Activated naive CD4-positive, alpha-beta T cell (primary cell): ENCODE measurements around the gene SLC12A1.
"Not testable (repeated sequence)": the region's sequence is repeated elsewhere in the genome, so short reads cannot be mapped to it uniquely, and the experiment has no call there.

Source experiments
- DNase-seq, 4 experiments: peaks; one replicate each; lab custom pipeline; 2025; lab: John Stamatoyannopoulos, UW

The SLC12A1 gene

GRCh38 chr15:48309740-48310139 lies 103.6 kb downstream of the SLC12A1 start:
- no peak for DNase-seq

- DNase-seq: no peak
Measured at GRCh38 chr15:48313216-48313615, 107.1 kb downstream of the SLC12A1 start.

- no peak for DNase-seq
Measured at GRCh38 chr15:48315041-48315440, 108.9 kb downstream of the SLC12A1 start.

GRCh38 chr15:48317221-48317620 lies 111.1 kb downstream of the SLC12A1 start:
- no peak for DNase-seq

- no peak for DNase-seq
Measured at GRCh38 chr15:48318131-48318530, 112.0 kb downstream of the SLC12A1 start.

GRCh38 chr15:48323294-48323693 lies 117.2 kb downstream of the SLC12A1 start:
- no peak for DNase-seq

- DNase-seq: no peak
Measured at GRCh38 chr15:48324949-48325348, 118.8 kb downstream of the SLC12A1 start.

- DNase-seq: no peak
Measured at GRCh38 chr15:48325400-48325799, 119.3 kb downstream of the SLC12A1 start.

- not testable (repeated sequence) for DNase-seq
Measured at GRCh38 chr15:48326180-48326579, 120.1 kb downstream of the SLC12A1 start.

GRCh38 chr15:48330105-48330785 lies 124.1 kb downstream of the SLC12A1 start:
- DNase-seq: no peak

GRCh38 chr15:48330855-48331795 lies 125.0 kb downstream of the SLC12A1 start, which contains the start of gene DUT:
DUT (plus strand) TSS chr15:48331429; CDS start chr15:48331516, 87 bp downstream.
- DNase-seq: peak; percentile 48 to 72 (median 61)

GRCh38 chr15:48331796-48332641 lies 125.9 kb downstream of the SLC12A1 start:
- peak; percentile 56 to 61 (median 58) for DNase-seq

- no peak for DNase-seq
Measured at GRCh38 chr15:48332642-48333034, 126.5 kb downstream of the SLC12A1 start.

- DNase-seq: no peak
Measured at GRCh38 chr15:48333540-48333939, 127.4 kb downstream of the SLC12A1 start.

- no peak for DNase-seq
Measured at GRCh38 chr15:48334260-48334659, 128.2 kb downstream of the SLC12A1 start.

- no peak for DNase-seq
Measured at GRCh38 chr15:48336940-48337339, 130.8 kb downstream of the SLC12A1 start.

- DNase-seq: no peak
Measured at GRCh38 chr15:48337607-48338006, 131.5 kb downstream of the SLC12A1 start.

GRCh38 chr15:48340111-48340510 lies 134.0 kb downstream of the SLC12A1 start:
- no peak for DNase-seq

- no peak for DNase-seq
Measured at GRCh38 chr15:48343865-48344264, 137.8 kb downstream of the SLC12A1 start.

GRCh38 chr15:48345516-48345915 lies 139.4 kb downstream of the SLC12A1 start:
- DNase-seq: no peak

GRCh38 chr15:48352474-48353072 lies 146.5 kb downstream of the SLC12A1 start:
- peak in 2 of 4 experiments; percentile 10 to 11 for DNase-seq
